SK-N-MC (cell line): ENCODE measurements around the gene SMTNL2.

Experiments
- EZH2 ChIP-seq: fragments of 200-600 bp; sonication (generic); IDR thresholded peaks from one replicate; pipeline ENCODE4 v1.6.1; 2017; ENCODE audit warnings: antibody characterized with exemption
- FOXP2 ChIP-seq: optimal IDR thresholded peaks from 2 replicates; pipeline ENCODE3; 2011; ENCODE audit warnings: mild to moderate bottlenecking, moderate library complexity; ENCODE audit not compliant: insufficient read depth; ENCODE audit errors: extremely low read length, control extremely low read depth
- POLR2AphosphoS5 ChIP-seq: IDR thresholded peaks from 2 replicates; pipeline ENCODE4 v1.6.1; 2012; ENCODE audit warnings: mild to moderate bottlenecking, low read depth, low read length, borderline replicate concordance

GRCh38 chr17:4610162-4610561 is 25.8 kb downstream of the SMTNL2 start:
- no peak for TF ChIP-seq FOXP2
- no peak for TF ChIP-seq POLR2AphosphoS5
- no peak for TF ChIP-seq EZH2
